Ishikawa (cell line): Measurements from ENCODE around the gene ATG7.

ENCODE experiments used
- CEBPB ChIP-seq: IDR thresholded peaks from 2 replicates; pipeline ENCODE4 v1.6.1; 2012
- CREB1 ChIP-seq: IDR thresholded peaks from 2 replicates; pipeline ENCODE4 v1.6.1; 2012; ENCODE audit warnings: low read depth
- EGR1 ChIP-seq: IDR thresholded peaks from 2 replicates; pipeline ENCODE4 v1.6.1; 2012
- EP300 ChIP-seq: IDR thresholded peaks from 2 replicates; pipeline ENCODE4 v1.6.1; 2012; ENCODE audit warnings: borderline replicate concordance
- FOXM1 ChIP-seq: IDR thresholded peaks from 2 replicates; pipeline ENCODE4 v1.6.1; 2012; ENCODE audit warnings: low read depth, borderline replicate concordance
- MAX ChIP-seq: IDR thresholded peaks from 2 replicates; pipeline ENCODE4 v1.6.1; 2012
- NFIC ChIP-seq: IDR thresholded peaks from 2 replicates; pipeline ENCODE4 v1.6.1; 2012
- RAD21 ChIP-seq: IDR thresholded peaks from 2 replicates; pipeline ENCODE4 v1.6.1; 2012; ENCODE audit warnings: low read depth
- REST ChIP-seq: IDR thresholded peaks from 2 replicates; pipeline ENCODE4 v1.6.1; 2012; ENCODE audit warnings: low read depth, mild to moderate bottlenecking
- TAF1 ChIP-seq: IDR thresholded peaks from 2 replicates; pipeline ENCODE4 v1.6.1; 2012; ENCODE audit warnings: low read depth, mild to moderate bottlenecking
- TCF12 ChIP-seq: IDR thresholded peaks from 2 replicates; pipeline ENCODE4 v1.6.1; 2012; ENCODE audit warnings: low read depth
- TEAD4 ChIP-seq: IDR thresholded peaks from 2 replicates; pipeline ENCODE4 v1.6.1; 2012
- USF1 ChIP-seq: IDR thresholded peaks from 2 replicates; pipeline ENCODE4 v1.6.1; 2012
- YY1 ChIP-seq: IDR thresholded peaks from 2 replicates; pipeline ENCODE4 v1.6.1; 2012; ENCODE audit warnings: low read depth
- ZBTB7A ChIP-seq: IDR thresholded peaks from 2 replicates; pipeline ENCODE4 v1.6.1; 2012; ENCODE audit warnings: low read depth

The ATG7 gene

GRCh38 chr3:11563159-11563864 lies 291.1 kb downstream of the ATG7 start:
- TF ChIP-seq RAD21 (no peak), FOXM1 (no peak), USF1 (no peak), MAX (no peak), NFIC (no peak), TAF1 (no peak), CEBPB (no peak), ZBTB7A (no peak), TEAD4 (no peak), CREB1 (no peak), YY1 (no peak), EGR1 (no peak), EP300 (no peak), REST (no peak), TCF12 (no peak)

- TF ChIP-seq FOXM1: no peak
- no peak for TF ChIP-seq EGR1
- no peak for TF ChIP-seq CEBPB
- no peak for TF ChIP-seq CREB1
- TF ChIP-seq TEAD4: no peak
- TF ChIP-seq YY1: no peak
- TF ChIP-seq REST: no peak
- TF ChIP-seq MAX: no peak
- TF ChIP-seq EP300: no peak
These were observed 291.6 kb downstream of the ATG7 start for GRCh38 chr3:11563865-11564185.

GRCh38 chr3:11564577-11565001 lies 292.4 kb downstream of the ATG7 start:
- TF ChIP-seq MAX (no peak), CREB1 (no peak), USF1 (no peak), EP300 (no peak), RAD21 (no peak), EGR1 (no peak), NFIC (no peak), CEBPB (no peak), TAF1 (no peak), FOXM1 (no peak), TEAD4 (no peak), TCF12 (no peak), ZBTB7A (no peak), REST (no peak), YY1 (no peak)

GRCh38 chr3:11565072-11565471 lies 292.9 kb downstream of the ATG7 start:
- TF ChIP-seq ZBTB7A (no peak), CREB1 (no peak), FOXM1 (no peak), REST (no peak), TAF1 (no peak), EGR1 (no peak), YY1 (no peak), CEBPB (no peak), RAD21 (no peak), TEAD4 (no peak), TCF12 (no peak), NFIC (no peak)
